ENCODE data around the gene NDUFB2. TPM values are rescaled to one million over a fixed set of nuclear protein-coding genes. Genes with fewer than 3 reads are reported as not detected.

Gene NDUFB2
- total and polyA plus RNA-seq, 7 experiments from 2014 or later = 88.3 to 507 (median 94.9) TPM

DNA sequence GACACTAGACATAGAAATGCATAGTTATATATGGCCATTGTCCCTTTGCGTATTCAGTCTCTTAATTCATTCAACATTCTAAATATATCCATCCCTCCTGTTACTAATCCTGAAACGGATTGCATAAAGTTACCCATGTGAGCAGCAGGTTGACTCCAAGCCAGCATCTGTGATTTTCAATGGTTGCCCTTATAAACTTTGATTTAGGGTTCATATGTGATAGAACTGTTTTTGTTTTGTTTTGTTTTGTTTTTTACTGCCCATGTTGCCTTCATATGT is 42.5 kb upstream of the NDUFB2 start:
- Mint-ChIP-seq H3K4me3 (no peak overlapping the region), H3K9me3 (no peaks in the 10 kb centered on the region), H3K27ac (peak overlapping the region in 1 of 9 donors; percentile 63), H3K4me1 (peaks cover 6 to 26% (median 21%) of the 10 kb centered on the region in 7 donors), H3K27me3 (peaks cover 5 to 40% (median 14%) of the 10 kb centered on the region in 5 donors), H3K36me3 (peaks cover 0 to 4% (median 0%) of the 10 kb centered on the region in 5 donors)
- ChIA-PET CTCF (interaction anchor here (1.0 kb wide), 1 partner anchor 40 kb away, joined by 4 read pairs; no protein-coding TSS in a partner anchor), POLR2A (no interaction called here)
- ATAC-seq = no peak
- H3K4me3 ChIP-seq (ENCODE audit: low read length) = no peak overlapping the region
- H3K27me3 ChIP-seq (ENCODE audit: control insufficient read depth in 2 of 2, insufficient read depth in 2 of 2, low read length in 2 of 2) = no peaks in the 10 kb centered on the region
- no peaks in the 10 kb centered on the region for H3K36me3 ChIP-seq (ENCODE audit: control insufficient read depth in 2 of 3, insufficient read depth in 3 of 3, low read length in 3 of 3)
- no peak for DNase-seq
- intact Hi-C loops (cut with micrococcal nuclease) = no loop called here
- H3K4me1 ChIP-seq (ENCODE audit: control insufficient read depth in 2 of 2, insufficient read depth in 2 of 2, low read length in 2 of 2) = peaks cover 0 to 9% of the 10 kb centered on the region in 2 donors
- H3K27ac ChIP-seq (ENCODE audit: low read depth, low read length) = no peak overlapping the region
- no peaks in the 10 kb centered on the region for H3K9me3 ChIP-seq (ENCODE audit: control insufficient read depth in 2 of 3, low read length in 3 of 3)

DNA sequence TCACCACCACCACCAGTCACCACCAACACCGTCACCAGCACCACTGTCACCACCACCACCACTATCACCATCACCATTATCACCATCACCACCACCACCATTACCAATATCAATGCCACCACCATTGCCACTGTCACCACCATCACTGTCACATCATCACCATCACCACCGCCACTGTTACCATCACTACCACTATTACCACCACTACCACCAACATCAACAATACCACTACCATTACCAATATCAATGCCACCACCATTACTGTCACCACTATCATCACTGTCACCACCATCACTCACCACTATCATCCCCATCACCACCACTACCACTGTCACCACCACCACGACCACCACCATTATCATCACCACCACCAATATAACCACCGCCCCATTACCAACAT is 41.8 kb upstream of the NDUFB2 start:
- DNase-seq (no peak), ATAC-seq (no peak)
- H3K9me3 ChIP-seq (ENCODE audit: control insufficient read depth in 2 of 3, low read length in 3 of 3) = no peaks in the 10 kb centered on the region
- H3K27me3 ChIP-seq (ENCODE audit: control insufficient read depth in 2 of 2, insufficient read depth in 2 of 2, low read length in 2 of 2) = no peaks in the 10 kb centered on the region
- H3K36me3 ChIP-seq (ENCODE audit: control insufficient read depth in 2 of 3, insufficient read depth in 3 of 3, low read length in 3 of 3) = no peaks in the 10 kb centered on the region
- peaks cover 0 to 9% of the 10 kb centered on the region in 2 donors for H3K4me1 ChIP-seq (ENCODE audit: control insufficient read depth in 2 of 2, insufficient read depth in 2 of 2, low read length in 2 of 2)
- H3K4me3 ChIP-seq (ENCODE audit: low read length) = no peak overlapping the region
- intact Hi-C loops (cut with micrococcal nuclease) = loop anchor here in 1 of 2 donors (5.0 kb wide), 1 partner anchor 358 kb away; the partner anchor contains the start of gene MRPS33
- ChIA-PET CTCF (no interaction called here), POLR2A (no interaction called here)
- Mint-ChIP-seq H3K9me3 (no peaks in the 10 kb centered on the region), H3K4me3 (no peak overlapping the region), H3K27ac (peak overlapping the region in 2 of 9 donors; percentile 2 to 21), H3K4me1 (peaks cover 6 to 26% (median 21%) of the 10 kb centered on the region in 7 donors), H3K36me3 (peaks cover 0 to 4% (median 0%) of the 10 kb centered on the region in 5 donors), H3K27me3 (peaks cover 5 to 37% (median 10%) of the 10 kb centered on the region in 5 donors)
- no peak overlapping the region for H3K27ac ChIP-seq (ENCODE audit: low read depth, low read length)

DNA sequence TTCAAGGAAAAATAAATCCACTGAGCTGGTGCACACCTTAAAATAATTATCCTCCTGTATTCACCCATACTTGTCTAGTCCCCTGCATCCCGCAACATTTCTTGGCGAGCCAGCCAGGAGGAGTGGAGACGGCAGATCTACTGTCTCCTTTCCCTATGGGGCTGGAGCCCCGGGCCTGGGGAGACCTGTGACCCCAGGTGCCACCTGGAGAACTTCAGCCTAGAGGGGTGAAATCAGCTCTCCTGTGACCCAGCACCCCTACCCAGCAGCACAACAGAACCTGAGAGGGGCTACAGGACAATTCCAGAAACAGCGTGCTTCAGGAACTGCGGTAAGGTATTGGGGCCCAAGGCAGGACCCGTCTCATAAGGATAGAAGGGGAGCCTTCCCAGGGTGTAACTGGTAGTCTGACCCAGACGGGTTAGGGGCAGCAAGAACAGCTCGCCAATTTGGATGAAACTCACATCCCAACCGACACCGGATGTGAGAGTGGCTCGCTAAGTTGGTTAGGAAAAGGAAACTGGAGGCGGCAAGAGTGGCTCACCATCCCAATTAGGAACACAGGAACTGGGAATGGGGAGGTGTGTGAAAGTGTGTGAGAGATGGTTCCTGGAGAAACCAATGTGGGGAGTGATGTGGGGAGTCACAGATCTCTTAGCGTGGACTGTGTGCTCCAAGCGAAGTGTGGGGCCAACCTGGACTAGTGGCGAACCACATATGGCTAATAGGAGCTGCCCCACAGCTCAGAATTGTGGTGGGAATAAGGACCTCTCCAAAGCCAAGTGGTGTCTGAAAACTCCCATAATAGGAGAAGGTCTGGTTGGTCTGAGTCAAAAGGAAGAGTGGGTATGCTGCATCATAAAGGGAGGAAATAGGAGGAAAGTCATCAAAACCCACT is 40.7 kb upstream of the NDUFB2 start:
- Histone ChIP-seq H3K4me3 (ENCODE audit: low read length) (peak overlapping the region; percentile 44), H3K27ac (ENCODE audit: low read depth, low read length) (peak overlapping the region; percentile 59), H3K9me3 (ENCODE audit: control insufficient read depth in 2 of 3, low read length in 3 of 3) (no peaks in the 10 kb centered on the region), H3K27me3 (ENCODE audit: control insufficient read depth in 2 of 2, insufficient read depth in 2 of 2, low read length in 2 of 2) (no peaks in the 10 kb centered on the region), H3K4me1 (ENCODE audit: control insufficient read depth in 2 of 2, insufficient read depth in 2 of 2, low read length in 2 of 2) (peaks cover 0 to 9% of the 10 kb centered on the region in 2 donors), H3K36me3 (ENCODE audit: control insufficient read depth in 2 of 3, insufficient read depth in 3 of 3, low read length in 3 of 3) (no peaks in the 10 kb centered on the region)
- Mint-ChIP-seq H3K36me3 (peaks cover 0 to 4% (median 0%) of the 10 kb centered on the region in 5 donors), H3K9me3 (no peaks in the 10 kb centered on the region), H3K27ac (peak overlapping the region; percentile 10 to 97 (median 92)), H3K27me3 (peaks cover 5 to 36% (median 9%) of the 10 kb centered on the region in 5 donors), H3K4me3 (peak overlapping the region in 9 of 10 donors; percentile 87 to 91 (median 90)), H3K4me1 (peaks cover 6 to 26% (median 21%) of the 10 kb centered on the region in 7 donors)
- ChIA-PET POLR2A (interaction anchor here (0.8 to 1.7 kb wide), 4 partner anchors 16 to 359 kb away, joined by 3 to 9 read pairs (median 4); partner anchors contain the start of genes ADCK2 and MRPS33), CTCF (interaction anchor here (0.7 to 1.5 kb wide), 2 partner anchors 179 to 271 kb away, joined by 3 to 7 read pairs; no protein-coding TSS in a partner anchor)
- intact Hi-C loops (cut with micrococcal nuclease) = loop anchor here in 1 of 2 donors (5.0 kb wide), 1 partner anchor 357 kb away; the partner anchor contains the start of gene MRPS33
- DNase-seq (no peak), ATAC-seq (no peak)

DNA sequence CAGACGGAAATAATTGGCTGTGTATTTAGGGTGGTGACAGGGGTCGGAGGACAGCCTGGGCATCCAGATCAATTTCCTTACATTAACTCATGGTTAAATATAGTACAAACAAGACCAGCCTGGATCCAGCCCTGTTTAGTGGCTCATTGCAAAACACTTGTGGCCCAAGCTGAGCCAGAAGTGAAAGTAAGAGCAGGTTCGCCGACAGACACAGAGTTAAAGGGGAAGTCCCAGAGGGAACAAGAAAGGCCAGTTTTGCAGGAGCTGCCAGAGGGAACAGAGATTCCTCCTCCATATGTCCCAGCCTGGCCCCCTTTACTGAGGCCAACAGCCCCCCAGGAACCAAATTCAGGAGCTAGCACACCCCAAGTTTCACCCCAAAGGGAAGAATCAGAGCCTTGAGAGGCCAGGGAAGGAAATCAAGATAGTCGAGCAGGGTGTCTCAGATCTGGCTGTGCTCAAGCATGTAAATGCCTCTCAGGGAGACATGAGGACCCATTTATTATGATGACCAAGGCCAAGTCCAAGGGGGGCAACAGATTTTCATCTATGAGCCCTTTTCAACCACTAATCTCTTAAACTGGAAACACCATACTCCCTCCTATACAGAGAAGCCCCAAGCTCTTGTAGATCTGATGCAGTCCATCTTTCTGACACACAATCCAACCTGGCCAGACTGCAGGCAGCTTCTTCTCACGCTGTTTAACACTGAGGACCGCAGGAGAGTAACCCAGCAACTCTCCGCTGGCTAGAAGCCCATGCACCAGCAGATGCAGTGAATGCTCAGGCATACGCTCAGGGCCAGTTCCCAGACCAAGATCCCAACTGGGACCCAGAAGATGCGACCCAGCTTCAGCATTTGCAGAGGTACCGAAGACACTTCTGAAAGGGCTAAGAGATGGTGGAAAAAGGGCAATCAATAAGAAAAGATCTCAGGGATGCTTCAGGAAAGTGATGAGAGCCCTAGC is 39.7 kb upstream of the NDUFB2 start:
- ATAC-seq (peak; percentile 79), DNase-seq (peak in 7 of 9 donors; percentile 27 to 48 (median 34))
- Histone ChIP-seq H3K4me1 (ENCODE audit: control insufficient read depth in 2 of 2, insufficient read depth in 2 of 2, low read length in 2 of 2) (peaks cover 0 to 9% of the 10 kb centered on the region in 2 donors), H3K4me3 (ENCODE audit: low read length) (peak overlapping the region; percentile 44), H3K36me3 (ENCODE audit: control insufficient read depth in 2 of 3, insufficient read depth in 3 of 3, low read length in 3 of 3) (no peaks in the 10 kb centered on the region), H3K9me3 (ENCODE audit: control insufficient read depth in 2 of 3, low read length in 3 of 3) (no peaks in the 10 kb centered on the region), H3K27ac (ENCODE audit: low read depth, low read length) (peak overlapping the region; percentile 59), H3K27me3 (ENCODE audit: control insufficient read depth in 2 of 2, insufficient read depth in 2 of 2, low read length in 2 of 2) (no peaks in the 10 kb centered on the region)
- intact Hi-C loops (cut with micrococcal nuclease) = loop anchor here in 1 of 2 donors (5.0 kb wide), 1 partner anchor 355 kb away; the partner anchor contains the start of gene MRPS33
- H3K4me1 Mint-ChIP-seq = peaks cover 6 to 26% (median 21%) of the 10 kb centered on the region in 7 donors
- H3K27ac Mint-ChIP-seq = peak overlapping the region; percentile 70 to 97 (median 92)
- POLR2A ChIA-PET = interaction anchor here (0.8 to 1.7 kb wide), 5 partner anchors 15 to 358 kb away, joined by 3 to 9 read pairs (median 3); partner anchors contain the start of genes ADCK2 and MRPS33
- CTCF ChIA-PET = interaction anchor here (0.7 to 1.5 kb wide), 2 partner anchors 180 to 270 kb away, joined by 3 to 7 read pairs; no protein-coding TSS in a partner anchor
- H3K4me3 Mint-ChIP-seq = peak overlapping the region in 9 of 10 donors; percentile 87 to 91 (median 90)
- peaks cover 0 to 4% (median 0%) of the 10 kb centered on the region in 5 donors for H3K36me3 Mint-ChIP-seq
- no peaks in the 10 kb centered on the region for H3K9me3 Mint-ChIP-seq
- peaks cover 5 to 36% (median 9%) of the 10 kb centered on the region in 5 donors for H3K27me3 Mint-ChIP-seq

DNA sequence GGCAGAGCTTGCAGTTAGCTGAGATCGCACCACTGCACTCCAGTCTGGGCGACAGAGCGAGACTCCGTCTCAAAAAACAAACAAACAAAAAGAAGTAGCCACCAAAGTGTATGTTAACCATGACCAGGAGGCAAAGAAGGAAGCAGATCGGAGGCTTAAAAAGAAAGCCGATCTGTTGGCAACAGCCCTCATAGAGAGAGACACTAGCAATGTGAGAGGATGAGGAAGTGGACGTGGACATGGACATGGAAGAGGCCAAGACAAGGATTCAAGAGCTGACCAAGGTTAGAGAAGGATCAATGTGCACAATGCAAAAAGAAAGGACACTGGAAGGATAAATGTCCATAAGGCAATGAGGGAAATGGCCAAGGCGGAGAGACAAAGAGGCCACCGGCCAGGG is 38.6 kb upstream of the NDUFB2 start:
- ChIA-PET CTCF (no interaction called here), POLR2A (interaction anchor here (1.1 to 1.7 kb wide), 2 partner anchors 17 to 357 kb away, joined by 3 to 5 read pairs; partner anchors contain the start of gene MRPS33)
- Histone ChIP-seq H3K36me3 (ENCODE audit: control insufficient read depth in 2 of 3, insufficient read depth in 3 of 3, low read length in 3 of 3) (no peaks in the 10 kb centered on the region), H3K27me3 (ENCODE audit: control insufficient read depth in 2 of 2, insufficient read depth in 2 of 2, low read length in 2 of 2) (no peaks in the 10 kb centered on the region), H3K9me3 (ENCODE audit: control insufficient read depth in 2 of 3, low read length in 3 of 3) (no peaks in the 10 kb centered on the region), H3K4me3 (ENCODE audit: low read length) (no peak overlapping the region), H3K27ac (ENCODE audit: low read depth, low read length) (no peak overlapping the region), H3K4me1 (ENCODE audit: control insufficient read depth in 2 of 2, insufficient read depth in 2 of 2, low read length in 2 of 2) (peaks cover 0 to 9% of the 10 kb centered on the region in 2 donors)
- Mint-ChIP-seq H3K4me3 (no peak overlapping the region), H3K27ac (peak overlapping the region in 1 of 9 donors; percentile 10), H3K36me3 (peaks cover 0 to 4% (median 0%) of the 10 kb centered on the region in 5 donors), H3K4me1 (peaks cover 6 to 26% (median 21%) of the 10 kb centered on the region in 7 donors), H3K27me3 (peaks cover 5 to 33% (median 9%) of the 10 kb centered on the region in 5 donors), H3K9me3 (no peaks in the 10 kb centered on the region)
- intact Hi-C loops (cut with micrococcal nuclease) = loop anchor here in 1 of 2 donors (5.0 kb wide), 1 partner anchor 354 kb away; the partner anchor contains the start of gene MRPS33
- ATAC-seq (no peak), DNase-seq (no peak)
